Testis (tissue), 3 donors: ENCODE results near the gene KIF12. TPM values are rescaled to one million over a fixed set of nuclear protein-coding genes. Genes with fewer than 3 reads are reported as not detected.

Experiments used
- DNase-seq: peaks from one replicate; pipeline ENCODE4 v3.0.0-alpha.2; 2019
- H3K27ac ChIP-seq, 2 donors: fragments of 200-600 bp; sonication (generic); one replicate each; pipeline ENCODE4 v1.5.1; 2019
- H3K27me3 ChIP-seq: fragments of 200-600 bp; sonication (generic); one replicate; pipeline ENCODE4 v1.5.1; 2019
- H3K36me3 ChIP-seq: fragments of 200-600 bp; sonication (generic); one replicate; pipeline ENCODE4 v1.5.1; 2017; ENCODE audit warnings: low read depth; ENCODE audit errors: missing control alignments
- H3K4me1 ChIP-seq: fragments of 200-600 bp; sonication (generic); one replicate; pipeline ENCODE4 v1.5.1; 2019
- H3K4me3 ChIP-seq, 2 donors: fragments of 200-600 bp; sonication (generic); one replicate each; pipeline ENCODE4 v1.5.1; 2017 to 2019
- H3K9me3 ChIP-seq: fragments of 200-600 bp; sonication (generic); one replicate; pipeline ENCODE4 v1.5.1; 2017
- CTCF ChIP-seq, 3 experiments: fragments of 450-650 bp in 2 of 3; fragments of 200-600 bp in 1 of 3; sonication (generic) in 1 of 3; IDR thresholded peaks; one replicate each; pipeline ENCODE4 v1.5.1; 2016 to 2019; ENCODE audit warnings: antibody characterized with exemption in 3 of 3, mild to moderate bottlenecking in 2 of 3, moderate library complexity in 1 of 3
- POLR2A ChIP-seq: fragments of 450-650 bp; IDR thresholded peaks from one replicate; pipeline ENCODE4 v1.6.1; 2017; ENCODE audit warnings: antibody characterized with exemption, mild to moderate bottlenecking, moderate library complexity
- WGBS, 2 donors: methylation state at CpG; one replicate each; pipeline ENCODE4 v1.1.5; 2018; 5-methylcytosine and 5-hydroxymethylcytosine counted together
- intact Hi-C: fragments of 100-400 bp; cut with DNase I; formaldehyde crosslinking; loops from one replicate; pipeline ENCODE4 v1.15.1; 2023; ENCODE audit warnings: low total_unique reads
- polyA plus RNA-seq: library from polyadenylated mRNA; stranded (reverse); fragments of 350-450 nt; fragmentation: Illumina TruSeq; extraction: RNeasy Lipid Tissue Mini Kit (QIAGEN cat#74804); gene quantifications from one replicate; pipeline ENCODE4 v1.2.3, GENCODE V29; 2014; ENCODE audit warnings: low read depth, low replicate concordance; ENCODE audit not compliant: insufficient read depth
- total RNA-seq, 2 donors: library from RNA; depleted of rRNA; stranded (reverse); fragments of >200 nt; gene quantifications; one replicate each; pipeline ENCODE4 v1.2.3, GENCODE V29; 2016

KIF12 gene
- total and polyA plus RNA-seq, 3 donors from 2014 or later: 5.4 to 9.2 (median 7.1) TPM

- Histone ChIP-seq H3K9me3 (no peaks in the 10 kb centered on the region), H3K4me3 (no peak overlapping the region), H3K27ac (no peak overlapping the region), H3K27me3 (no peaks in the 10 kb centered on the region), H3K4me1 (peaks cover 6% of the 10 kb centered on the region), H3K36me3 (no peaks in the 10 kb centered on the region)
- no peak for DNase-seq
- intact Hi-C loops: no loop called here
- no peak for TF ChIP-seq CTCF (IDR thresholded peaks at IDR 0.05)
- TF ChIP-seq POLR2A: no peak
- WGBS, 2 donors: 77 to 90% methylated on average over 7 of the region's 7 CpGs
Measured at GRCh38 chr9:114057161-114057885, 41.8 kb downstream of the KIF12 start.

- Histone ChIP-seq H3K9me3 (no peaks in the 10 kb centered on the region), H3K27me3 (no peaks in the 10 kb centered on the region), H3K4me1 (peaks cover 6% of the 10 kb centered on the region), H3K4me3 (no peak overlapping the region), H3K27ac (no peak overlapping the region), H3K36me3 (no peaks in the 10 kb centered on the region)
- TF ChIP-seq POLR2A (no peak), CTCF (IDR thresholded peaks at IDR 0.05) (no peak)
- no peak for DNase-seq
- intact Hi-C loops: no loop called here
- 88 to 100% methylated on average over 5 of the region's 5 CpGs for WGBS, 2 donors
Measured at GRCh38 chr9:114056527-114056926, 42.6 kb downstream of the KIF12 start.

- H3K9me3 ChIP-seq: no peaks in the 10 kb centered on the region
- H3K27ac ChIP-seq: no peak overlapping the region
- DNase-seq: no peak
- H3K36me3 ChIP-seq: no peaks in the 10 kb centered on the region
- WGBS, 2 donors: 69 to 74% methylated on average over 7 of the region's 7 CpGs
- intact Hi-C loops: no loop called here
- H3K4me3 ChIP-seq: no peak overlapping the region
- H3K4me1 ChIP-seq: peaks cover 6% of the 10 kb centered on the region
- TF ChIP-seq CTCF (IDR thresholded peaks at IDR 0.05) (no peak), POLR2A (no peak)
- H3K27me3 ChIP-seq: no peaks in the 10 kb centered on the region
Measured at GRCh38 chr9:114055894-114056293, 43.2 kb downstream of the KIF12 start.

- Histone ChIP-seq H3K27me3 (no peaks in the 10 kb centered on the region), H3K4me1 (peaks cover 6% of the 10 kb centered on the region), H3K4me3 (no peak overlapping the region), H3K9me3 (no peaks in the 10 kb centered on the region), H3K27ac (no peak overlapping the region), H3K36me3 (no peaks in the 10 kb centered on the region)
- DNase-seq: no peak
- intact Hi-C loops: no loop called here
- WGBS, 2 donors: 95 to 97% methylated on average over 17 to 18 of the region's 18 CpGs
- no peak for TF ChIP-seq POLR2A
- TF ChIP-seq CTCF (IDR thresholded peaks at IDR 0.05): no peak
Measured at GRCh38 chr9:114055061-114055460, 44.0 kb downstream of the KIF12 start.

GRCh38 chr9:114054191-114054690, 44.9 kb downstream of the KIF12 start:
- Histone ChIP-seq H3K36me3 (no peaks in the 10 kb centered on the region), H3K27ac (no peak overlapping the region), H3K4me1 (peaks cover 1% of the 10 kb centered on the region), H3K9me3 (no peaks in the 10 kb centered on the region), H3K4me3 (no peak overlapping the region), H3K27me3 (no peaks in the 10 kb centered on the region)
- DNase-seq: no peak
- intact Hi-C loops: no loop called here
- no peak for TF ChIP-seq CTCF (IDR thresholded peaks at IDR 0.05)
- TF ChIP-seq POLR2A: no peak
- WGBS, 2 donors: 77 to 83% methylated on average over 8 to 10 of the region's 10 CpGs
